GM21515 (cell line): Measurements from ENCODE around the gene CEP68.
A peak's percentile ranks its signal among the peaks of the same experiment; 100 is the strongest.
"Not testable (repeated sequence)": the region's sequence is repeated elsewhere in the genome, so short reads cannot be mapped to it uniquely, and the experiment has no call there.

ENCODE experiments used
- ATAC-seq: cut with Tn5 transposase; IDR thresholded peaks from one replicate; pipeline ENCODE4 v1.9.1; 2021; ENCODE audit not compliant: unreplicated experiment

CEP68 gene

GRCh38 chr2:65031341-65032018 is 24.7 kb upstream of the CEP68 start:
- ATAC-seq = peak; percentile 41

GRCh38 chr2:65032019-65032975 is 23.9 kb upstream of the CEP68 start:
- ATAC-seq = no peak

- no peak for ATAC-seq
Measured at GRCh38 chr2:65033178-65033577, 23.0 kb upstream of the CEP68 start.

GRCh38 chr2:65033667-65034066 is 22.5 kb upstream of the CEP68 start:
- not testable (repeated sequence) for ATAC-seq

GRCh38 chr2:65035351-65035943 is 20.8 kb upstream of the CEP68 start:
- no peak for ATAC-seq

- ATAC-seq = no peak
Measured at GRCh38 chr2:65037178-65037577, 19.0 kb upstream of the CEP68 start.

GRCh38 chr2:65039640-65040039 is 16.6 kb upstream of the CEP68 start:
- ATAC-seq = no peak

GRCh38 chr2:65040400-65041261 is 15.6 kb upstream of the CEP68 start:
- peak; percentile 81 for ATAC-seq

GRCh38 chr2:65043001-65043400 is 13.2 kb upstream of the CEP68 start:
- ATAC-seq = no peak

- ATAC-seq = no peak
Measured at GRCh38 chr2:65044097-65044735, 12.0 kb upstream of the CEP68 start.

GRCh38 chr2:65045651-65046050 is 10.6 kb upstream of the CEP68 start:
- ATAC-seq = no peak

- ATAC-seq = no peak
Measured at GRCh38 chr2:65046633-65047407, 9.4 kb upstream of the CEP68 start.

GRCh38 chr2:65049010-65049639 is 7.1 kb upstream of the CEP68 start:
- no peak for ATAC-seq

GRCh38 chr2:65050931-65051330 is 5.3 kb upstream of the CEP68 start:
- no peak for ATAC-seq

- peak; percentile 46 for ATAC-seq
Measured at GRCh38 chr2:65053199-65053598, 3.0 kb upstream of the CEP68 start.

- no peak for ATAC-seq
Measured at GRCh38 chr2:65054749-65055421, 1.3 kb upstream of the CEP68 start.

- ATAC-seq = peak; percentile 28
Measured at GRCh38 chr2:65055422-65056214, 598 bp upstream of the CEP68 start.

GRCh38 chr2:65057054-65057375 is 799 bp downstream of the CEP68 start:
- no peak for ATAC-seq
